Skeletal muscle tissue (tissue), 4 donors: Measurements from ENCODE around the gene VAV3. TPM values are rescaled to one million over a fixed set of nuclear protein-coding genes. Genes with fewer than 3 reads are reported as not detected.

ENCODE experiments used
- H3K27ac ChIP-seq: one replicate; pipeline ENCODE4 v1.7.0; 2013; ENCODE audit warnings: mild to moderate bottlenecking, low read depth, low read length, inconsistent platforms
- H3K27me3 ChIP-seq, 3 donors: one replicate each; pipeline ENCODE4 v1.7.0; 2013; ENCODE audit warnings: low read length in 3 of 3; ENCODE audit not compliant: control insufficient read depth in 3 of 3, insufficient read depth in 3 of 3
- H3K36me3 ChIP-seq, 3 donors: one replicate each; pipeline ENCODE4 v1.7.0; 2013; ENCODE audit warnings: low read length in 3 of 3; ENCODE audit not compliant: control insufficient read depth in 3 of 3, insufficient read depth in 3 of 3
- H3K4me1 ChIP-seq, 3 donors: one replicate each; pipeline ENCODE4 v1.7.0; 2013; ENCODE audit warnings: low read length in 3 of 3, mild to moderate bottlenecking in 3 of 3; ENCODE audit not compliant: control insufficient read depth in 3 of 3, insufficient read depth in 3 of 3
- H3K4me3 ChIP-seq, 3 donors: one replicate each; pipeline ENCODE4 v1.7.0; 2013; ENCODE audit warnings: low read length in 3 of 3
- H3K9ac ChIP-seq, 3 donors: one replicate each; pipeline ENCODE4 v1.7.0; 2013; ENCODE audit warnings: low read length in 3 of 3, mild to moderate bottlenecking in 3 of 3, moderate library complexity in 2 of 3, low read depth in 1 of 3
- H3K9me3 ChIP-seq, 3 donors: one replicate each; pipeline ENCODE4 v1.7.0; 2013; ENCODE audit warnings: low read length in 3 of 3; ENCODE audit not compliant: control insufficient read depth in 3 of 3
- total RNA-seq: library from RNA; depleted of rRNA; stranded (reverse); fragments of >200 nt; gene quantifications from one replicate; pipeline ENCODE4 v1.2.3, GENCODE V29; 2014
- donor health status: Osteomylitis.

The VAV3 gene
- total RNA-seq, 1 donor from 2014 or later, result 11.0 TPM

DNA sequence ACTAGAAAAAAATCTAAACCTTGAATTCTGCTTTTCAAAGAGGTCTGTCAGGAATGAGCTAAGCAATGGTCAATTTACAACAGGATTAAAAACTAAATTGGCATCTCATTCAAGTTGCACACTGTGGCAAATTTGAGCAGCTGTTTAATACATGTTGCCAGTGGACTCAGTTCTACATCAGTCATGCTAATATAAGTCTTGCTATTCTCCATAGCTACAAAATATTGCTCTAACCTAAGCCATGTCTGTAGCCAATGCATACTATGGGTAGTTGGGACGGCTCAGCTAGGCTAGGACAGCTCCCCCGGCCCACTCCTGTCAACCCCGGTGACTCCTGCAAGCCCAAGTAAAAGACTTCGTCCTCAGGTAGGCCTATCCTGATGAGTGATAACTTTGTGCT lies 10.9 kb upstream of the VAV3 start:
- no peaks in the 10 kb centered on the region for H3K4me1 ChIP-seq
- H3K9ac ChIP-seq, result no peak overlapping the region
- no peak overlapping the region for H3K4me3 ChIP-seq
- H3K9me3 ChIP-seq, result no peaks in the 10 kb centered on the region
- H3K27ac ChIP-seq, result no peak overlapping the region
- H3K27me3 ChIP-seq, result no peaks in the 10 kb centered on the region
- no peaks in the 10 kb centered on the region for H3K36me3 ChIP-seq

- no peak overlapping the region for H3K9ac ChIP-seq
- H3K36me3 ChIP-seq, result no peaks in the 10 kb centered on the region
- H3K27ac ChIP-seq, result no peak overlapping the region
- no peaks in the 10 kb centered on the region for H3K27me3 ChIP-seq
- no peaks in the 10 kb centered on the region for H3K9me3 ChIP-seq
- no peak overlapping the region for H3K4me3 ChIP-seq
- no peaks in the 10 kb centered on the region for H3K4me1 ChIP-seq
Observed at GRCh38 chr1:107974090-107974489, 9.1 kb upstream of the VAV3 start.

DNA sequence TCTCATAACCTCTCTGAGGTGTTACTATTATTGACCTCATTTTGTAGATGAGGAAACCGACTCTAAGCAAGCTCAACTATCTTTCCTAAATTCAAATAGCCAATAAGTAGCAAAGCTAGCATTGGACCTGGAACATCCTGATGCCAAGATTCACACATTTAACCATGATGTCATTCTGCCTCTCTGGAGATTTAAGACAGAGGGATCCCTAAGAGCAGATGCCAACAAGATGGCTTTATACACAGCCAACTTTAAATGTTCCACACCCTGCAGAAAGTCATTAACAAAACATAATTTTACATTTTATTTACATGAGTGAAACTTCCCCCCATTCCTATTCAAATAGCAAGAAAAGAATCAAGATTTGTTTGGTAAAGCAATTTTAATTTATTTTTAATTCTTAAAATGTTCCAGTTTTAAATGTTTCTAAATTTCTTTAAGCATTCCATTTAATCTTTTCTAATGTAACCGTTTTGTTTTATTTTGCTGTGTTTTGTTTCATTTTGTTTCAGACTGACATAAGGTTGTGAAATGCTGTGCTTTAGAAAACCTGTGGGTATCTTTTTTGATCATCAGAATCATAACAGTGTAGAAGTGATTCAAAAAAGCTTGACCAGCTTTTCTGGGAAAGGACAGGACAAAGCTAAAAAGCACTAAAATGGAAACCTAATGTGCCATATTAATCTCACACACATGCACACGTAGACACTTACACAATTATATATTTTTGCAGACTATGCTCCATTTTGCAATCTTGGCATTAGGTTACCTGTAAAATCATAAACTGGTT lies 7.6 kb upstream of the VAV3 start:
- no peaks in the 10 kb centered on the region for H3K9me3 ChIP-seq
- H3K36me3 ChIP-seq, result no peaks in the 10 kb centered on the region
- H3K27me3 ChIP-seq, result peaks cover 0 to 4% (median 0%) of the 10 kb centered on the region in 3 donors
- H3K27ac ChIP-seq, result no peak overlapping the region
- H3K4me3 ChIP-seq, result no peak overlapping the region
- no peak overlapping the region for H3K9ac ChIP-seq
- no peaks in the 10 kb centered on the region for H3K4me1 ChIP-seq

DNA sequence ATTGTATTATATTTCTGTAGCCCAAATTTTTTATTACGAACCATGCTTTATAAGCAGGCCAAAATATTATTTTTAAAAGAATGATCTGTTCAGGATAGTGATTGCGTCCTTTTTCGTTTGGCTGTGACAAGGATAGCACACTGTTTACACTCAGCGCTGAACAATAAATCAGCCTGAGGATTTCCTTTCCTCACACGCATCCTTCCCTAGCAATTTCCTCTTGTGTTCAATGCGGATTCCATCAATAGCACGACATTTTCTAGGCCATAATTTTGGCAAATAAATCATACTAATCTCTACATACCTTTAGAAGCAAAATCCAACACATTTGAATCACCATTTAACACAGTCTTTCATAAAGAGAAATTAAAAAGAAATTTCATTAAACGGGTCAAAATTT lies 1.6 kb upstream of the VAV3 start:
- Histone ChIP-seq H3K27me3 (peaks cover 5 to 27% (median 27%) of the 10 kb centered on the region in 3 donors), H3K4me3 (no peak overlapping the region), H3K27ac (no peak overlapping the region), H3K9ac (no peak overlapping the region), H3K9me3 (no peaks in the 10 kb centered on the region), H3K4me1 (peaks cover 15 to 21% (median 18%) of the 10 kb centered on the region in 3 donors), H3K36me3 (no peaks in the 10 kb centered on the region)

DNA sequence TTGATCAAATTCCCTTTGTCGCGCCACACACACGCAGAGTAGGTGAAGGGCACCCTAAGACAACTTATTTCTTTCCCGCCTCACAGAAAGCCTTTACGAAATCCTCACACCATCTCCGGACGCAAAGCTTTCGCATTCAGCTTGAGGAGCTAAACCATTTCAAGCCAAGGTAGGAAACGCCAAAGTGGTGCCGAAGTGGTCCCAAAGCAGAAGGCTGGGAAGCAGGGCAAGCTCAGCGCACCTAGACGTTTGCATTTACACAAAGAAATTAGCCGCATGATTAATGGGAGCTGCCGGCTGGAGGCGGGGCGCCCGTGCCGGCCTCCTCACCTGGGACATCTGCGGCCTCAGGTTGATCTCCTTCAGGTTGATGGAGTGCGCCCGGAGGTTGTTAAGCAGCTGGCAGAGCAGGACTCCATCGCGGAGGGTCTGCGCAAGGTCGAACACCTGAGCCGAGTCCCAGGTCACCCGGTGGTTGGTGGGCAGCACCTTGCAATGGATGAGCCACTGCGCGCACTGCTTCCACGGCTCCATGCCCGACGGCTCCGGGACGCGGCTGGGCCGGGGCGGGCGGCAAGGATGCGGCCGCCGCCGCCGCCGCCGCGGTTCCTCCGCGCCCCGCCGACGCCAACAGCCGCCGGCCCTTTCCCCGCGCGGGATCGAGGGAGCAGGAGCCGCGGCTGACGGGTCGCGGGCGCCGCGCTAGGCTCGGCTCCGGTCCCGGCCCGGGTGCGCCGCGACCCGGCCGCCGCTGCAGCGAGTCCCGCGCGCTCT lies 457 bp downstream of the VAV3 start:
- no peaks in the 10 kb centered on the region for H3K9me3 ChIP-seq
- H3K27ac ChIP-seq, result no peak overlapping the region
- peaks cover 15 to 21% (median 18%) of the 10 kb centered on the region in 3 donors for H3K4me1 ChIP-seq
- peaks cover 5 to 27% (median 27%) of the 10 kb centered on the region in 3 donors for H3K27me3 ChIP-seq
- peak overlapping the region; percentile 45 to 59 (median 53) for H3K9ac ChIP-seq
- peak overlapping the region; percentile 46 to 81 (median 66) for H3K4me3 ChIP-seq
- H3K36me3 ChIP-seq, result no peaks in the 10 kb centered on the region

- Histone ChIP-seq H3K9me3 (no peaks in the 10 kb centered on the region), H3K27me3 (peaks cover 5 to 27% (median 26%) of the 10 kb centered on the region in 3 donors), H3K9ac (peak overlapping the region; percentile 10 to 59 (median 53)), H3K27ac (no peak overlapping the region), H3K4me3 (peak overlapping the region; percentile 46 to 81 (median 66)), H3K4me1 (peaks cover 15 to 21% (median 18%) of the 10 kb centered on the region in 3 donors), H3K36me3 (no peaks in the 10 kb centered on the region)
Observed at GRCh38 chr1:107963601-107964335, 1.2 kb downstream of the VAV3 start.

DNA sequence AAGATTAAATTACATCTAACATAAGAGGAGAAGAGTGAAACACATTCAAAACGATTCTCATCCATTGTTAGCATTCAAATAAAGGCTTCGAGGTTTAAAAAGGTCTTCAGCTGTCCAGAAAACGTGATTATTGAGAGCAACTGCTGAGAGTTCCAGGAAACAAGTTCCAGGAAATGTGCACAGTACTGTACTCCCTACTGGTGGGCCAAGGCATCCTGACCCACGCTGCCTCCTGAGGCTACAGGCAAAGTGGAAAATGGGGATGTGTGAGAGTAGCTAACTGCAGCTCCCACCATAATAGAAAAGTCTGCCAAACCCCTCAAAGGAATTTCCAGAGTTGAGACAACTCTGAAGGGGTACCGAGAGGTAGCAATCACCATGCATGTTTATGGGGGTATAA lies 2.0 kb downstream of the VAV3 start:
- Histone ChIP-seq H3K27ac (no peak overlapping the region), H3K4me3 (peak overlapping the region in 1 of 3 donors; percentile 66)

GRCh38 chr1:107954719-107955415 lies 10.1 kb downstream of the VAV3 start:
- H3K36me3 ChIP-seq, result no peaks in the 10 kb centered on the region
- H3K27ac ChIP-seq, result no peak overlapping the region
- no peaks in the 10 kb centered on the region for H3K9me3 ChIP-seq
- no peaks in the 10 kb centered on the region for H3K27me3 ChIP-seq
- H3K4me3 ChIP-seq, result no peak overlapping the region
- H3K9ac ChIP-seq, result no peak overlapping the region
- peaks cover 9 to 12% (median 12%) of the 10 kb centered on the region in 3 donors for H3K4me1 ChIP-seq

More for the DNA sequence above, 2.0 kb downstream of the VAV3 start:
- Histone ChIP-seq H3K36me3 (no peaks in the 10 kb centered on the region), H3K9ac (no peak overlapping the region), H3K4me1 (peaks cover 15 to 21% (median 18%) of the 10 kb centered on the region in 3 donors), H3K9me3 (no peaks in the 10 kb centered on the region), H3K27me3 (peaks cover 5 to 27% (median 23%) of the 10 kb centered on the region in 3 donors)

DNA sequence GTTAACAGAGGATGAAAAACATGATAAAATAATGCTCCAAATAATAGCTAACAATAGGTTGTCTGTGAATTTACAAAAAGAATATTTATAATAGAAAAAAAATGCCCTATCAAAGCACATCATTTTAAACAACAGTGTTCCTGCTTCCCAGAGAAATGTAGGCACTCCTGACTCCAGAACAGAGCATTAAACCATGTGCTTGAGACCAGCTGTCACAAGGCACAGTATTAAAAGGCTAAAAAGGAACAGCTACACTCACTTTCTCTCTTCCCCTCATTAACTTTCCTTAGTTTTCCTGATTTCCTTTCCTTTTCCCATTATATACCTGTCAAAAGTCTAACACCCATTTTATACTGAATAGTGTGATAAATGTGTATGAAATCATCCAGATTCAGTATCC lies 10.9 kb downstream of the VAV3 start:
- Histone ChIP-seq H3K4me1 (peaks cover 9 to 12% (median 12%) of the 10 kb centered on the region in 3 donors), H3K27me3 (no peaks in the 10 kb centered on the region), H3K4me3 (no peak overlapping the region), H3K36me3 (no peaks in the 10 kb centered on the region), H3K27ac (no peak overlapping the region), H3K9ac (no peak overlapping the region), H3K9me3 (no peaks in the 10 kb centered on the region)
